Thyroid gland (tissue), 4 donors: ENCODE measurements around the gene PHAX.

Experiments used
- CTCF ChIP-seq, 6 experiments: fragments of 200-600 bp in 3 of 6; fragments of 450-650 bp in 3 of 6; sonication (generic) in 3 of 6; IDR thresholded peaks; one replicate each; pipeline ENCODE4 v1.5.1; 2016 to 2019; ENCODE audit warnings: antibody characterized with exemption in 6 of 6, mild to moderate bottlenecking in 2 of 6, inconsistent platforms in 1 of 6, moderate library complexity in 1 of 6
- POLR2A ChIP-seq, 2 donors: fragments of 450-650 bp; IDR thresholded peaks; one replicate each; pipeline ENCODE4 v1.6.1; 2017; ENCODE audit warnings: antibody characterized with exemption in 2 of 2, mild to moderate bottlenecking in 2 of 2, moderate library complexity in 1 of 2

- TF ChIP-seq CTCF (IDR thresholded peaks at IDR 0.05), result peak; percentile 41 to 83 (median 78)
- TF ChIP-seq POLR2A (IDR thresholded peaks at IDR 0.05), result no peak
Observed at GRCh38 chr5:126676195-126676624, 75.5 kb downstream of the PHAX start.
